Measurements from ENCODE around the gene GOLGA5.
A peak's percentile ranks its signal among the peaks of the same experiment; 100 is the strongest.
"Not testable (repeated sequence)": the region's sequence is repeated elsewhere in the genome, so short reads cannot be mapped to it uniquely, and the experiment has no call there.

The GOLGA5 gene

GRCh38 chr14:92778868-92779565 lies 15.1 kb upstream of the GOLGA5 start:
- not testable (repeated sequence) for DNase-seq

- no peak for DNase-seq
Measured at GRCh38 chr14:92780444-92781232, 13.5 kb upstream of the GOLGA5 start.

- DNase-seq = no peak
Measured at GRCh38 chr14:92781350-92781749, 12.8 kb upstream of the GOLGA5 start.

- DNase-seq = peak in 3 of 51 donors; percentile 4 to 44 (median 43)
Measured at GRCh38 chr14:92783813-92784431, 10.2 kb upstream of the GOLGA5 start.

- no peak for DNase-seq
Measured at GRCh38 chr14:92785667-92786426, 8.3 kb upstream of the GOLGA5 start.

GRCh38 chr14:92786427-92786756 lies 7.7 kb upstream of the GOLGA5 start:
- no peak for DNase-seq

GRCh38 chr14:92787554-92787953 lies 6.6 kb upstream of the GOLGA5 start:
- DNase-seq = no peak

GRCh38 chr14:92789457-92790089 lies 4.5 kb upstream of the GOLGA5 start:
- no peak for DNase-seq

GRCh38 chr14:92792885-92793284 lies 1.2 kb upstream of the GOLGA5 start:
- no peak for DNase-seq

GRCh38 chr14:92794547-92794941 lies 439 bp downstream of the GOLGA5 start:
- DNase-seq = peak in 3 of 51 donors; percentile 21 to 41 (median 25)

GRCh38 chr14:92794961-92795360 lies 856 bp downstream of the GOLGA5 start:
- DNase-seq = no peak

- no peak for DNase-seq
Measured at GRCh38 chr14:92797935-92798653, 4.0 kb downstream of the GOLGA5 start.

GRCh38 chr14:92798811-92799210 lies 4.7 kb downstream of the GOLGA5 start:
- DNase-seq = no peak

GRCh38 chr14:92800012-92800411 lies 5.9 kb downstream of the GOLGA5 start:
- no peak for DNase-seq

- no peak for DNase-seq
Measured at GRCh38 chr14:92800525-92800924, 6.4 kb downstream of the GOLGA5 start.

GRCh38 chr14:92801917-92802316 lies 7.8 kb downstream of the GOLGA5 start:
- DNase-seq = no peak

- no peak for DNase-seq
Measured at GRCh38 chr14:92802678-92803077, 8.6 kb downstream of the GOLGA5 start.

GRCh38 chr14:92813201-92813600 lies 19.1 kb downstream of the GOLGA5 start:
- DNase-seq = no peak

- no peak for DNase-seq
Measured at GRCh38 chr14:92819011-92819597, 25.0 kb downstream of the GOLGA5 start.
